ENCODE measurements around the gene CACNA1G. TPM values are rescaled to one million over a fixed set of nuclear protein-coding genes. Genes with fewer than 3 reads are reported as not detected.

CACNA1G gene
- total and polyA plus RNA-seq, 9 of the 15 experiments (the other 6 are each of a cell fraction or from before 2014, with no cell fraction given): 0.01 TPM; not detected in 8

- TF ChIP-seq CTCFL (IDR thresholded peaks at IDR 0.05; ENCODE audit: borderline replicate concordance, insufficient read depth, low read depth, low read length, poor library complexity, severe bottlenecking) (peak; percentile 45), ZMIZ1 (IDR thresholded peaks at IDR 0.05; ENCODE audit: low read depth in 2 of 2, low read length in 2 of 2) (no peak), FOXA1 (IDR thresholded peaks at IDR 0.05; ENCODE audit: borderline replicate concordance) (no peak), MTA3 (IDR thresholded peaks at IDR 0.05; ENCODE audit: borderline replicate concordance) (peak; percentile 13; the same call in 1 of the 2 replicates), FOXA3 (CRISPR knock-in tag; conservative IDR thresholded peaks at IDR 0.05 in 1 of 2, IDR thresholded peaks at IDR 0.05 in 1 of 2) (peak in 1 of 2 experiments; percentile 33; a peak in 1 of 4 replicates)
Measured at GRCh38 chr17:50541716-50542688, 18.5 kb upstream of the CACNA1G start (continued).
